ENCODE results near the gene CCDC174.
A peak's percentile ranks its signal among the peaks of the same experiment; 100 is the strongest.

The CCDC174 gene

GRCh38 chr3:14625443-14625842 lies 26.1 kb upstream of the CCDC174 start:
- DNase-seq (ENCODE audit: low spot score): no peak

DNA sequence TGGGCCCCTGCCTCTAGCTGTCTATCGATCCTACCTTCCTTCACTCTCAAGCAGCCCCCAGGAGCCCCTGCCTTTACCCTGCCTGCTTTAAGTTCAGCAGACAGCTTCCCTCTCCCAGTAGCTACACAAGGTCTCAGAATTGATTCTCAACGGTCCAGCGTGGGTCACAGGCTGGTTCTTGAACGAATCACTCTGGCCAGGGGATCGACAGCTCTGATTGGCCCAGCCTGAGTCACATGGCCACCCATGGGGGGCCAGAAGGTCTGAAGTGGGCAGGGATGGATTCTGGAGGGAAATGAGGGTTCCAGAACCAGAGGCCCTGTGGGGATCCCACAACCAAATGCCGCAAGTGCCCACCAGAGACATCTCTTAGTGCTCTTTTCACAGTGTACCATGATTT lies 23.7 kb upstream of the CCDC174 start:
- no peak for DNase-seq (ENCODE audit: low spot score)

- no peak for DNase-seq (ENCODE audit: low spot score)
Measured at GRCh38 chr3:14628406-14628805, 23.2 kb upstream of the CCDC174 start.

- no peak for DNase-seq (ENCODE audit: low spot score)
Measured at GRCh38 chr3:14630404-14631100, 21.0 kb upstream of the CCDC174 start.

DNA sequence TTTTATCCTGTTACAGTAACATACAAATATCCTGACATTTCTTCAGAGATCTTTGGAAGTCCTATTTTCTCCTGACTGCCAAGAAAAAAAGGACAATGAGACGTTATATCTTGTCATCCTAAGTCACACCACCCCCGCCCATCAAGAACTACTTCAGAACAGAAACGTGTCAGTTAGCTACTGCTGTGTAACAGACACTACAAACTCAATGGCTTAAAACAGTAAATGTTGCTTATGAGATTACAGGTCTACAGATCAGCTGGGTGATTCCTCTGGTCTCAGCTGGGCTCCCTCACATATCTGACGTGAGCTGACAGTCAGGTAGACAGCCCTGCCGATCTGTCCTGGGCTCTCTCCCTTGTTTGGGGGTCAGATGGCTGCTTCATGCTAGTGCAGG lies 20.5 kb upstream of the CCDC174 start:
- DNase-seq (ENCODE audit: low spot score): no peak

GRCh38 chr3:14631687-14632441 lies 19.7 kb upstream of the CCDC174 start:
- no peak for DNase-seq (ENCODE audit: low spot score)

DNA sequence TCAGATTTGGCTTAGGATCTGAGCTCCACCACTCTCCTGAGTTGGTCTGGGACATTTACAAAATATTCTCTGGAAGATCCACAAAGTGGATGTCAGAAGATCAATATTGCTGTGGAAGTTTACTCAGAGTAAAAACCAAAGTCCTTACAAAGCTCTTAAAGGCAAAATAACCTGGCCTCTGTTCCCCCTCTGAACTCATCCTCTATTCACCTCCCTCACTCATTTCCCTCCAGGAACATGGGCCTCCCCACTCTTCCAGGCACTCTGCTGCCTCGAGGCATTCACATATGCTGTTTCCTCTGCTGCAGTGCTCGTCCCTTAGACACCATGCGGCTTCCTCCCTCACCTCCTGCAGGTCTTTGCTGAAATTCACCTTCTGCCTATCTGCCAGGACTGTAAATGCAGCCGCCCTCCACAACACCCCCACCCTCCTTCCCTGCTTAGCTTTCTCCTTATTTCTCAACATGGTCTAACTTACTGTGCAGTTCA lies 19.1 kb upstream of the CCDC174 start:
- no peak for DNase-seq (ENCODE audit: low spot score)

GRCh38 chr3:14633417-14633816 lies 18.1 kb upstream of the CCDC174 start:
- no peak for DNase-seq (ENCODE audit: low spot score)

DNA sequence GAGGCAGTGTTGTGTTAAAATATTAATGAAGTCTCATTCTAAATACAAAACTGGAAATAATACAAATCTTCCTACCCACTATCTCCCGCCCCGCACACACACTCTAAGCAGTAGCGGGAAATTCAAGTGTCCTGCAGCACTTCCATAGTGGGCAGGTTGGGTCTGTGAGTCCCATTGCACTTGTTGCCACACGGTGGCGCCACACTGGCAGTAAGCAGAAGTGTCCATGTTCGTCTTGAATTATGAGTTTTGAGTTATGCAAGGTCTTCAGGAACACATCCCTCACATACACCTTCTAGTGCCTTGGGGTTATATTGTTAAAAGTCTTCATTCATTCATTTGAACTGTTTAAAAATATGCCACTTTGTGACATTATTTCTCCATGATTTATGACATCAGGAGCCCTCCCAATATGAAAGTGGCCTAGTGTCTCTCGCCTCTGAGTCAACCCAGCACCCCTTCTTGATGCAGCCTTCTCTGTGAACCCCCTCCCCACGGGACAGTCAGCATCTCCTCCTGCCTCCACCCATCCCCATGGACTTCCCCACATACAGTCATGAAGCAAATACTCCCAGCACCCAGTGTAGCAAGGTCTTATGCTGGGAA lies 17.6 kb upstream of the CCDC174 start:
- peak; percentile 54 for DNase-seq (ENCODE audit: low spot score)

DNA sequence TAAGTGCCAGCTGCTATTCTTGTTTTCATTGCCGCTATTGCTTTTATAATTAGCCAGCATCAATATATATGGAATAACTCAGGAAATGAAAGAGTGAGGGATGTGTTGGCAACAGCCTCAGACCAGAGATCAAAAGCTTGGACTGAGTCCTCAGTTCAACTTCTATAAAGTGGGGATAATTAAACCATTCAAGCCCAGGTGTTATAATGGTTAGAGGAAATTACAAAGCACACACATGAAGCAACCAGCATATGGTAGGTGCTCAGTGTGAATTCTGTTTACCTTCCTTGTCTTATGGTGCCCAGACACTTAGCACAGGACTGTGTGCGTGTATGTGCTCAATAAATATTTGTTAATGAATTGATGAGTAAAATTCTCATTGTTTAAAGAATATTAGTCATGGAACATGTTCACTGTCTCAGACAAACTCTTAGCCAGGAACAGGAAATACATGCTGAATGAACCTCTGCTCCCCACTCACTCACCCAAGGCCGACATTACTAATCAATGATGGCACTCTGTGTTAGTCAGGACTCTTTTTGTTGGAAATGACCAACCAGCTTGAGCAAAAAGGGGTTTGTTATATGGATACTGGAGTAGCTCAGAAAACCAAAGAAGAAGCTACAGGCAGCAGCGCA lies 16.7 kb upstream of the CCDC174 start:
- no peak for DNase-seq (ENCODE audit: low spot score)

- DNase-seq (ENCODE audit: low spot score): no peak
Measured at GRCh38 chr3:14636496-14637087, 15.0 kb upstream of the CCDC174 start.

DNA sequence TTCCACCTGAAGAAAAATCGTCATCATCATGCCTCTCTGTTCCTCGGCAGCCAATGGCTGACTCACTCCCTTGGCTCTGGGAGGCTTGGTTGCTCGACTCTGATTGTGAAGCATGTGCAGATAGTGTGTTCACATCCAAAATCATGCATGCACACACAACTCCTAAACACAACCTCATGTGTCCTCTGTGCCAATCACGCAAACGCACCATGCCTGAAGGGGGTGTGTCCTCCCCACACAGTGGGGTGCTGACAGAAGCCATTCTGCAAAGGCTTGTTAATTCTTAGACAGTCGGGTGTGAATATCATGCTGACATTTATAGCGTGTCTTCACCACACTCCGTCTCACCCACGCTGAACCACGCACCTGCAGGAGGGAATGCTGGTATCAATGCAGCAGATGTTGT lies 11.4 kb upstream of the CCDC174 start:
- DNase-seq (ENCODE audit: low spot score): peak; percentile 15

- no peak for DNase-seq (ENCODE audit: low spot score)
Measured at GRCh38 chr3:14640734-14641133, 10.8 kb upstream of the CCDC174 start.

- no peak for DNase-seq (ENCODE audit: low spot score)
Measured at GRCh38 chr3:14641346-14641745, 10.2 kb upstream of the CCDC174 start.

DNA sequence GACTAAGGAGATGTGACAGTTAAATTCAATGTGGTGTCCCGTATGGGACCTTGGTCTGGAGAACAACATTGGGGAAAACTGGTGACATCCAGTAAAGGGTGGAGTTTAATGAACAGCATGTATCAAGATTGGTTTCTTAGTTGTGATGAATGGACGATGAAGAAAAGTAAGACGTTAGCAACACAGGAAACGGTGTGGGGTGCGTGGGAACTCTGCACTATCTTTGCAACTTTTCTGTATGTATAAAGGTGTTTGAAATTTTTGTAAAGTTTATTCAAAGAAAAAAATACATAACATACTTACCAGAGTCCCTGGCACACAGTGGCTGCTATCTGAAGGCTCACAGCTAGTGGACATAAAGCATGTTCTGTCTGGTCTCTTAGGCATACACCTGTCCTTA lies 6.1 kb upstream of the CCDC174 start:
- no peak for DNase-seq (ENCODE audit: low spot score)

DNA sequence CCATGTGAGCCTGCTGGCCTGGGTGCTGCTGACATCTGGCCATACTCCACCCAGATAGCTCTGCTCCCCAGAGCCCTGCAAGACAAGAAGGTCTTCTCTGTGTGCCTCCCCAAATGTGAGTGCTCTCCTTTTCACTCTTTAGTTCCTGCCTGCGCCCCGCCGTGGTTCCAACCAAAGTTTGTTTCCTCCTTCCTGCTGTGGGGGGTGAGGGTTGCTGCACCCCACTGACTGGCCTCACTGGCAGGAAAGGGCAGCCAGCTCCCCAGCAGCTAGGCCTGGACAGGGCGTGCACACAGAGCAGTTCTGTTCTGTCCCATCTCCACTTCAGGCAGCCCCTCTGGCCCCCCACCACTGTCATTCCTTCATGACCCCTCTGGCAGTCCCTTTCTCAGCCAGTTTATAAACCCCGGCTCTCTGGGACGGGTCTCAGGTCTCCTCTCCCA lies 5.4 kb upstream of the CCDC174 start:
- no peak for DNase-seq (ENCODE audit: low spot score)

GRCh38 chr3:14646589-14647413 lies 4.8 kb upstream of the CCDC174 start:
- DNase-seq (ENCODE audit: low spot score): no peak

DNA sequence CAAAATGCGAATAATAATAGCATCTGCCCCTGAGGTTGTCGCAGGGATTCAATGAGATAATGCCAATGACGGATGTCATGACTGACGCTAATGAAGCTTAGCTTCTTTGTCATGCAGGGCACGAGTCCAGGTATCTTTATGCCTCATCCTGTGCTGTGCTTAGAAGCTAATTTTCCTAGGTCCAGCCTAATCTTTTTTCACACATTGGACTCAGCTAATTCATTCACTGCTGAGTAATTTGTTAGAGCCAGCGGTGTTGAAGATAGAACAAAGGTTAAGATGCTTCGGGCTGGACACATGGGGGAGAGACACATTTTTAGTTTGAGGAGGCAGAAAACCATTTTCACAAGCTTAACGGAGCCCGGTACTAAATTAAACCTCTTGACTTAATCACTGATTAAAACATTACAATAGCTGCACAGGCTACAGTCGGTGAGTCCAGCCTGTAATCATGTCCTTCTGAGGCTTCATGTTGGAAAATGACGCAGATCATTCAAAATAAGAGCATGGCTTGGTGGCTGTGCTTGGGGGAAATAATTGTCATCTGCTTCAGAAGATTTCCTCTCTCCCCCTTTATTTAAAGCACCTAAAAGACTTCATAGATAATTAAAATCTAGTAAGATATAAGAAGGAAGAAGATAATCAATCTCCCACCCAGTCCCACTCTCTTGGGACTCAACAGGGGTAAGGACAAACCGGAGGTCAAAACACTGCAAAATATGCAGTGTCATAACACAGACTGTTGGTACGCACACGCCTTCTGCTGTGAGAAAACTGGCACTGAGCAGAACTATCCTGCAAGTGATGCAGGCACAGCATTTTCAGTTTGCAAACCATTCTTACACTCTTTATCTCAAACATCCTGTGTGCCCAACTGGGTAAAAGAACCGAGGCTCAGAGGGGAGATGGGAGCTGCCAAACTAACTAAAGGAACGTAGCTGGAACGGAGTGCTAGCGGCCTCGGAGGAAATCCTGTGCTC lies 3.3 kb upstream of the CCDC174 start:
- peak; percentile 42 for DNase-seq (ENCODE audit: low spot score)

DNA sequence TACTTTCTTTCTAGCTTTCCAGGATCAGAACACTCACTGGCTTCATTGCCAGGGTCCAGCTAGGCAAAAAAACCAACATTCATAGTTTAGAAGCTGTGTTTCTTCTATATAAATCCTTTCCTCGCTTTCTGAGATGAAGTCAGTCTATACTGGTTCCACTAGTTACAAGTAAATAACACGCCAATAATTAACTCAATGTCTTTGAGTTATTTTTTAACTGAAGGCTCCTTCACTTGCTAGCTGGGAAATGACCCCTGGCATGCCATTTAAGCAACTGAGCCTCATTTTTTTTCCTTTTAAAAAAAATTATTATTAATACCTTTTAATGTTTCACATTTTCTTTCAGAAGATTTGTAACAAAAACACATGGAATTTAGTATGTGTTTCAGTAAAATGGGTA lies 2.1 kb upstream of the CCDC174 start:
- DNase-seq (ENCODE audit: low spot score): no peak

DNA sequence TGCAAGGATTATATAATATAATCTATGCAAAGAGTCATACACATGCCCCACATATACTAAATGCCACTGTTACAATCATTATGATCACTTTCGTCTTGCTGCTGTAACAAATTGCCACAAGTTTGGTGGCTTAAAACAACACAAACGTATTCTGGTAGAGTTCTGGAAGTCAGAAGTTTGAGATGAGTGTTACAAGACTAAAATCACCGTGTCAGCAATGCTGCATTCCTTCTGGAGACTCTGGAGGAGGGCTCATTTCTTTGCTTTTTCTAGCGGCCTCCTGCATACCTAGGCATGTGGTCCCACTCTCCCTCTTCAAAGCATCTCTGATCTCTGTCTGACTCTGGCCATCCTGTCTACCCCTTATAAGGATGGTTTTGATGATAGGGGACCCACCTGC lies 1.4 kb upstream of the CCDC174 start:
- DNase-seq (ENCODE audit: low spot score): no peak

Measured in Ammon's horn (tissue), 1 donor.